ENCODE results near the gene CD151.

Gene CD151

DNA sequence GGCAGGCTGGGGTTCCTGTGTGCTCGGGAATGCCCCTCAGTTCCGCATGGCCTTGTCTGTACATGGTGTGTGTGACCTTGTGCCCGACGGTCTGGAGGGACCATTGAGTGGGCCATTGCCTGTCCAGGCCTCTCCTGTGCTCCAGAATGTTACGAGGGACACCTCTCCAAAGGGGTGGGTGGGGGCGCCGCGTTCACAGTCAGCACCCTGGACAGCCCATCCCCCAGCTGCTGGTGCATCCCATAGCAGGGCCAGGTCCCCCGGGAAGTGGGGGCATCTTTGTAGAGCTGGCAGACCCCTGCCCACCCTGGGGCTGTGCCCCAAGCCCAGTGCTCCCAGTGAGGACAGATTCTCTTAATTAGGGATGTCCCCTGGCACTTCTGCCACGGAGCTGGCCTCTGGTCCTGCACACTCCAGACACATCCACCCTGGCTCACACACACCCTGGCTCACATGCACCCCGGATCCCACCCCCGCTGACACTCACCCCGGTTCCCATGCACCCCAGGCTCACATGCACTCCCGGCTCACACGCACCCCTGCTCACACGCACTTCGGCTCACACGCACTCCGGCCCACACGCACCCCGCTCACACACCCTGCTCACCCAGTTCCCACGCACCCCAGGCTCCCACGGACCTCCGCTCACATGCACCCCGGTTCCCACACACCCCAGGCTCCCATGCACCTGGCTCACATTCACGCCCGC, 25.5 kb downstream of the CD151 start:
- no peak for DNase-seq (ENCODE audit: low read depth in 2 of 2)

GRCh38 chr11:858762-859339, 26.1 kb downstream of the CD151 start:
- DNase-seq (ENCODE audit: low read depth in 2 of 2) = no peak

DNA sequence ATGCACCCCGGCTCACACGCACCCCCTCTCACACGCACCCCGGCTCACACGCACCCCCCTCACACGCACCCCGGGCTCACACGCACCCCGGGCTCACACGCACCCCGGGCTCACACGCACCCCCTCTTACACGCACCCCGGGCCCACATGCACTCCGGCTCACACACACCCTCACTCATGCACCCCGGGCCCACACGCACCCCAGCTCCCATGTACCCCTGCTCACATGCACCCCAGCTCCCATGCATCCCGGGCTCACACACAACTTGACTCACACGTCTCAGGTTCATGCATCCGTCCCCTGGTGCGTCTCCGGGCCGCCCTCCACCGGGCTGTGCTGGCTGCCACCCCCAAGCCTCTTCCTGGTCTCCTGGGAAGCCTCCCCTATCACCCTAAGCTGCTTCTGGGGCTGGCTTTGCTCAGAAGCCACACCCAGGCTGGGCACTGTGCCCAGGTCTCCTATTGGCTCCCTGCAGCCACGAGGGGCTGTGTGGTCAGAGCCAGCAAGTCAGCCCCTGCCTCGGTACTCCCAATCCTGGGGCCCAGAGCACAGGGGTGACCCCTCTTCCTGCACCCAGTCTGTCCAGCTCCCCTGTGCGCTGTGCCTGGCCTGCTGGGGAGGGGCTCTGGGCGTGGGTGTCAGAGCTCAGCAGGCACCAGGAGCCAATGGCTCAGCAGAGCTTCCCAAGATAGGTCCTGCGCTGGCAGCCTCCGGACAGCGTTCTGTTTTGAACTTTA, 26.8 kb downstream of the CD151 start:
- no peak for DNase-seq (ENCODE audit: low read depth in 2 of 2)

DNA sequence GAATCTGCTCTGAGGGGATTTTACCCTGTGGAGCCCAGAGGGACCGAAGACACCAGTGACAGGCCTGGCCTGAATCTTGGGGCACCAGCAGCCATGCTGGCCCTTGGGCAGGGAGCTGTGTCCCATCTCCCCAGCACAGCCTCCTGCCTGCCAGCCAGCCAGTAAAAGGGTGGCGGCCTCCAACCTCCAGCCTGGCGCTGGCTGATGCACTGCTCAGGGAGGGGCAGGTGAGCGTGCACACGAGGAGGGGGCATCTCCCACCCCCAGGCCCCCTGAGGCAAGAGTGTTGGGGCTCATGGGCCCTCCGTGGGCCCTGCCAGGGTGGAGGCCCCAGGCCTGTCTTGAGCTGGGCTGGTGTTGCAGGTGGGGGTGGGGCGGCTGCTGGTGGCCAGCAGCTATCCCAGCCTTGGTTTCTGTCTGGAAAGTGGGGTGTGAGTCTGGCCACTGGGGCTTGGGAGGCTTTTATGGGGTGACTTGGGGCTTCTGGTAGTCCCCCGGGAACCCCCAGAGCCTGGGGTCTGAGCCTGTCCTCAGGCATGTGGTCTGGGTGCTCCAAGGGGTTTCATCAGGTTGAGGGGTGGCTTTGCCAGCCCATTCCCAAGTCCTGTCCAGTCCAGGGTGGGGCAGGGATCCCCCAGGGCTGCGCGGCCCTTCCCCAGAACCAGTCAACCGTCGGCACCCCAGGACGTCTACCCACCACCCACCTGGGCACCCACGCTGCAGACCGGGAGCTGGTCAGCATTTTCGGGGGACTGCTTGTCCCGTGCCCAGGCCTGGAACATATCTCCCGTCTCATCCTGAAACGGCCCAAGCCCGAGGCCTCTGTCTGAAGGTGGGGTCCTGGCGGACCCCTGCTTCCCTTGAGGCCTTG, 27.7 kb downstream of the CD151 start:
- DNase-seq (ENCODE audit: low read depth in 2 of 2) = no peak

GRCh38 chr11:861105-861479, 28.3 kb downstream of the CD151 start:
- DNase-seq (ENCODE audit: low read depth in 2 of 2) = no peak

- no peak for DNase-seq (ENCODE audit: low read depth in 2 of 2)
Observed at GRCh38 chr11:862081-862661, 29.4 kb downstream of the CD151 start.

- DNase-seq (ENCODE audit: low read depth in 2 of 2) = no peak
Observed at GRCh38 chr11:862696-863022, 29.9 kb downstream of the CD151 start.

GRCh38 chr11:863023-863909, 30.5 kb downstream of the CD151 start:
- DNase-seq (ENCODE audit: low read depth in 2 of 2) = no peak

- DNase-seq (ENCODE audit: low read depth in 2 of 2) = no peak
Observed at GRCh38 chr11:863910-864827, 31.4 kb downstream of the CD151 start.

GRCh38 chr11:864898-865297, 32.1 kb downstream of the CD151 start:
- no peak for DNase-seq (ENCODE audit: low read depth in 2 of 2)

- no peak for DNase-seq (ENCODE audit: low read depth in 2 of 2)
Observed at GRCh38 chr11:865462-866430, 33.0 kb downstream of the CD151 start.

GRCh38 chr11:866481-866880, 33.7 kb downstream of the CD151 start:
- DNase-seq (ENCODE audit: low read depth in 2 of 2) = no peak

DNA sequence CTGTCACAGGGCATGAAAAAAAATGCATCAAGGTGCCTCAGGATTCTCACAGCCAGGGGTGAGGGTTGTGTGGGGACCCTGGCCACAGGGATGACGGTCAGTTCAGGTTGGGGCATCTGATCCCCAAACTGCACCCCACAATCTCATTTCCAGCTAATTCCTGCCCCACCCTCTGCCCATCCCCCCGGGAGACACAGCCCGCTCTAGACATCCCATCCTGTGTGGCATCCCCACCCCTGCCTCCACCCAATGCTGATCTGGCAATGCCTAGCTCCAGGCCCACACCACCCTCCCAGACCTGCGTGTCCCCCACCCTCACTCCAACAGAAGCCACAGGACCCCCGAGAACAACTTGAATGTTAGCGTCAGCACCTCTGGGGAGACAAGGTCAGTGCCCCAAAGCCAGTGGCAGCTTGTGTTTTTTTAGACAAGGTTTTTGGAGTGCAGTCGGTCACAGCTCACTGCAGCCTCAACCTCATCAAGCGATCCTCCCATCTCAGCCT, 35.2 kb downstream of the CD151 start:
- no peak for DNase-seq (ENCODE audit: low read depth in 2 of 2)

GRCh38 chr11:868394-868793, 35.6 kb downstream of the CD151 start:
- no peak for DNase-seq (ENCODE audit: low read depth in 2 of 2)

DNA sequence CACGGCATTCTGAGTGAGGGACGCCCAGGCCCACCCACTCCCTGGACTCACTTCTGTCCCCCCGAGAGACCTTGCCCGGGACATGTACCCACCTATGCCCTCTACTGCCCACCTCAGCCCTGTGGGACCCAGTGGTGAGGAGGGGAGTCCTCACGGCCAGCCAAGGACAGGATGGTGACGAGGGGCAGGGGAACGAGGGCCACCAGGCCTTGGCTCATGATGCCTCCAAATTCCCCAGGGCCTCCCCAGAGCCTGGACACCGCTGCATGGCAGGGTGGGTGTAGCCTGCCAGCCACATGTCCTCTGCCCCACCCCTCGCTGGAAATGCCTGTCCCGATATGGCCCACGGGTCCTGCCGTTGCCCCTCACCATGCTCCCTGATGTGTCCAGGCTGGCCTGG, 36.0 kb downstream of the CD151 start:
- no peak for DNase-seq (ENCODE audit: low read depth in 2 of 2)

DNA sequence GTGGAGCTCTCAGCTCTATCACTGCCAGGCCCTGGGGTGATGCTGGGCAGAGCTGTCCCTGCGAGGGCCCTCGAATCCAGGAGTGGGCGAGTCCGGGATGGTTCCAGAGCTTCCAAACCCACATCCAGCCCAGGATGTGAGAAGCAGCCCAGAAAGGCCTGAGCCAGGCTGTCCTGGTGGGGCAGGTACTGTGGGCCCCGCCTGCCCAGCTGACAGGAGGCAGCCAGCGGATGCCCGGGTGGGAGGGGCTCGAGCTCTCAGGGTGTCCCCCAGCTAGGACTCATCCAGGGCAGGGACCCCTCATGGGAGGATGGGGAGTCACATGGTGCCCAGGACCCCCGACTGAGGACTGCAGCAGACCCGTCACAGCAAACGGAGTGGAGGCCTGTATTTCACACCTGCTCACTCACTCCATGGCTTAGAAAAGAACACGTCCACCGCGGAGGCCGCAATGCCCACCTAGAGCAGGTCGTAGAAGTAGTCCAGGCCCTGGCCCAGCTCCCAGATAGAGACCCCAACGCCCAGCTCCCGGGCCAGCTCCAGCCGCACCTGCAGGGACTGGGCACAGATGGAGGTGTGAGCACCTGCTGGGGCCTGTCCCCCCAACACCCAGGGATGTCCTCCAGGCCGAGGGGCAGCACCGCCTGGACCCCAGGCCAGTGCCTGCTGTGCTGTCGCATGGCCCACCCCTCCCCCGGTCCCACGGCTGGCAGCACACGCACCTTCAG, 36.8 kb downstream of the CD151 start:
- DNase-seq (ENCODE audit: low read depth in 2 of 2) = no peak

DNA sequence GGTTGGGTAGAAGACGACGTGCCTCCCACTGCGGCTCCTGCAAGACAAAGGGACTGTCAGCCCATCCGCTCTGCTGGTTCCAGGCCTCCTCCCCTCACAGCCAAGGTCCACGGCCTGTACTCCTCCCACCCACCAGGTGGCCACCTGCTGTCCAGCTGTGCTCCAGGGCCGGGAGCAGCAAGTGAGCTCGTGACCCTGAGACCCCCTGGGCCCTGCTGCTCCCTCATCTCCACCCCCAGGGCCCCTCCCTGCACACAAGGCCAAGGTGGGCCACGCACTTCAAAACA, 37.3 kb downstream of the CD151 start:
- DNase-seq (ENCODE audit: low read depth in 2 of 2) = no peak

DNA sequence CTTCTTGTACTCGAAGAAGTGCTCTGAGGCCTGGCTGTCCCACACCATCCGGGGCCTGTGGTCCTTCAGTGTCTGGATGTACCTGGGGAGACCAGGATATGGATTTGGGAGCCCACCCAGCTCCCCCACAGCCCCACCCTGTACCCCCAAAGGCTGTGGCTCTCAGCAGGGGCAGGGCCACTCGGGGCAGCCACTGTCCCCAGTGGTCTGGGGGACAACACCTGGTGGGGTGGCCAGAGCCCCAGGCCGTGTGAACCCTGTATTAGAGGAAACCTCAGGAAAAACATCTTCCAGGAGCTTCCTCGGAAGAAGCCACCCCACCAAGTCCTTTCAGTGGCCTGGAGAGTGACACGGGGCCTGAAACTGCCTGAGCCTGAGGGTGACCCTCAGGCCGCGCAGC, 37.7 kb downstream of the CD151 start:
- no peak for DNase-seq (ENCODE audit: low read depth in 2 of 2)
